H9 (cell line): ENCODE results near the gene MBD2. TPM values are rescaled to one million over a fixed set of nuclear protein-coding genes. Genes with fewer than 3 reads are reported as not detected.
A peak's percentile ranks its signal among the peaks of the same experiment; 100 is the strongest.

Source experiments
- DNase-seq: peaks from one replicate; pipeline ENCODE4 v3.0.0-alpha.2; 2017
- H2AFZ ChIP-seq: one replicate; pipeline ENCODE4 v1.6.1; 2013; ENCODE audit warnings: mild to moderate bottlenecking, low read length, control low read depth, moderate library complexity
- H2AK5ac ChIP-seq: 2 replicates; pipeline ENCODE4 v1.6.1; 2013; ENCODE audit warnings: low read length, control low read depth, mixed read lengths; ENCODE audit not compliant: insufficient read length
- H2BK120ac ChIP-seq: one replicate; pipeline ENCODE4 v1.6.1; 2013; ENCODE audit warnings: low read depth, mild to moderate bottlenecking, low read length, control low read depth, inconsistent platforms; ENCODE audit not compliant: poor library complexity, severe bottlenecking
- H2BK12ac ChIP-seq: 2 replicates; pipeline ENCODE4 v1.6.1; 2013; ENCODE audit warnings: low read length, control low read depth, mixed read lengths, low read depth; ENCODE audit not compliant: insufficient read length
- H2BK15ac ChIP-seq: 2 replicates; pipeline ENCODE4 v1.6.1; 2013; ENCODE audit warnings: low read depth, low read length, control low read depth
- H2BK20ac ChIP-seq: one replicate; pipeline ENCODE4 v1.6.1; 2013; ENCODE audit warnings: low read depth, mild to moderate bottlenecking, low read length, control low read depth, inconsistent platforms; ENCODE audit not compliant: poor library complexity, severe bottlenecking
- H2BK5ac ChIP-seq: 2 replicates; pipeline ENCODE4 v1.6.1; 2013; ENCODE audit warnings: low read length, control low read depth, mixed read lengths; ENCODE audit not compliant: insufficient read length
- H3K14ac ChIP-seq: 2 replicates; pipeline ENCODE4 v1.6.1; 2013; ENCODE audit warnings: low read length, control low read depth; ENCODE audit not compliant: insufficient read depth
- H3K18ac ChIP-seq: 2 replicates; pipeline ENCODE4 v1.6.1; 2013; ENCODE audit warnings: low read depth, mild to moderate bottlenecking, mixed read lengths, low read length, control low read depth; ENCODE audit not compliant: insufficient read length
- H3K23ac ChIP-seq: 2 replicates; pipeline ENCODE4 v1.6.1; 2013; ENCODE audit warnings: low read length, control low read depth, mixed read lengths, low read depth; ENCODE audit not compliant: insufficient read length
- H3K23me2 ChIP-seq: 2 replicates; pipeline ENCODE4 v1.6.1; 2013; ENCODE audit warnings: low read depth, mild to moderate bottlenecking, mixed read lengths, low read length, control low read depth; ENCODE audit not compliant: insufficient read length, poor library complexity, severe bottlenecking
- H3K27ac ChIP-seq: 2 replicates; pipeline ENCODE4 v1.5.1; 2013; ENCODE audit warnings: low read length, control low read depth, mixed read lengths, low read depth; ENCODE audit not compliant: insufficient read length
- H3K27me3 ChIP-seq: 2 replicates; pipeline ENCODE4 v1.6.1; 2013; ENCODE audit warnings: low read length, control low read depth, inconsistent platforms; ENCODE audit not compliant: insufficient read depth
- H3K4ac ChIP-seq: 2 replicates; pipeline ENCODE4 v1.6.1; 2013; ENCODE audit warnings: low read depth, mild to moderate bottlenecking, control low read depth, inconsistent platforms, low read length, moderate library complexity
- H3K4me1 ChIP-seq: 2 replicates; pipeline ENCODE4 v1.6.1; 2013; ENCODE audit warnings: low read length, control low read depth, inconsistent platforms; ENCODE audit not compliant: insufficient read depth
- H3K4me2 ChIP-seq: 2 replicates; pipeline ENCODE4 v1.6.1; 2013; ENCODE audit warnings: low read length, control low read depth, mixed read lengths; ENCODE audit not compliant: insufficient read length, insufficient read depth
- H3K56ac ChIP-seq: 2 replicates; pipeline ENCODE4 v1.6.1; 2013; ENCODE audit warnings: low read depth, mild to moderate bottlenecking, mixed read lengths, low read length, control low read depth; ENCODE audit not compliant: insufficient read length
- H3K79me1 ChIP-seq: 2 replicates; pipeline ENCODE4 v1.6.1; 2013; ENCODE audit warnings: low read depth, mild to moderate bottlenecking, moderate library complexity, low read length, control low read depth, inconsistent platforms; ENCODE audit not compliant: insufficient read depth, poor library complexity, severe bottlenecking
- H3K79me2 ChIP-seq: 2 replicates; pipeline ENCODE4 v1.6.1; 2013; ENCODE audit warnings: low read length, control low read depth, inconsistent platforms; ENCODE audit not compliant: insufficient read depth
- H3K9ac ChIP-seq: 2 replicates; pipeline ENCODE4 v1.6.1; 2013; ENCODE audit warnings: low read length, control low read depth, mixed read lengths; ENCODE audit not compliant: insufficient read length; ENCODE audit errors: extremely low read depth
- H3K9me3 ChIP-seq: one replicate; pipeline ENCODE4 v1.6.1; 2013; ENCODE audit warnings: low read depth, low read length, inconsistent platforms; ENCODE audit not compliant: control insufficient read depth
- H3T11ph ChIP-seq: one replicate; pipeline ENCODE4 v1.6.1; 2013; ENCODE audit warnings: mild to moderate bottlenecking, low read length, control low read depth, inconsistent platforms
- H4K20me1 ChIP-seq: one replicate; pipeline ENCODE4 v1.6.1; 2013; ENCODE audit not compliant: control insufficient read depth, insufficient read length, insufficient read depth
- H4K5ac ChIP-seq: 2 replicates; pipeline ENCODE4 v1.6.1; 2013; ENCODE audit warnings: low read depth, mild to moderate bottlenecking, mixed read lengths, low read length, control low read depth; ENCODE audit not compliant: insufficient read length
- H4K8ac ChIP-seq: replicated peaks from 2 replicates; pipeline ENCODE4 v1.6.1; 2013; ENCODE audit warnings: low read length, control low read depth, mixed read lengths, low read depth; ENCODE audit not compliant: insufficient read length
- H4K91ac ChIP-seq: 2 replicates; pipeline ENCODE4 v1.6.1; 2013; ENCODE audit warnings: low read depth, mild to moderate bottlenecking, moderate library complexity, mixed read lengths, low read length, control low read depth; ENCODE audit not compliant: insufficient read length
- H3K27ac Mint-ChIP-seq, 3 experiments: 2 replicates in 2 of 3; 3 replicates in 1 of 3; pipeline ENCODE4 v1.8.0; 2020 to 2021; ENCODE audit warnings: mixed read lengths in 3 of 3, mild to moderate bottlenecking in 1 of 3, moderate library complexity in 1 of 3
- H3K27me3 Mint-ChIP-seq: 2 replicates; pipeline ENCODE4 v1.8.0; 2021; ENCODE audit warnings: low read depth, mild to moderate bottlenecking, moderate library complexity, mixed read lengths
- H3K36me3 Mint-ChIP-seq, 3 experiments: 2 replicates in 2 of 3; 3 replicates in 1 of 3; pipeline ENCODE4 v1.8.0; 2020 to 2021; ENCODE audit warnings: low read depth in 3 of 3, mixed read lengths in 3 of 3; ENCODE audit not compliant: insufficient read depth in 1 of 3
- H3K4me1 Mint-ChIP-seq, 2 experiments: 2 replicates each; pipeline ENCODE4 v1.8.0; 2020; ENCODE audit warnings: mixed read lengths in 2 of 2
- H3K4me3 Mint-ChIP-seq, 2 experiments: 2 replicates in 1 of 2; 3 replicates in 1 of 2; pipeline ENCODE4 v1.8.0; 2020 to 2021; ENCODE audit warnings: mild to moderate bottlenecking in 2 of 2, mixed read lengths in 2 of 2, moderate library complexity in 1 of 2
- H3K9me3 Mint-ChIP-seq, 2 experiments: 2 replicates in 1 of 2; 3 replicates in 1 of 2; pipeline ENCODE4 v1.8.0; 2020; ENCODE audit warnings: mild to moderate bottlenecking in 2 of 2, mixed read lengths in 2 of 2, moderate library complexity in 1 of 2
- WGBS: extraction: QIAGEN DNeasy Blood & Tissue Kit; methylation state at CpG from one replicate; pipeline ENCODE4 v1.1.7; 2013; ENCODE audit warnings: missing lambda C conversion rate, low lambda C conversion rate, mixed read lengths; ENCODE audit not compliant: insufficient read length; ENCODE audit errors: extremely low coverage; 5-methylcytosine and 5-hydroxymethylcytosine counted together
- total RNA-seq: library from RNA; stranded (reverse); gene quantifications from 2 replicates; pipeline ENCODE4 v1.2.1, GENCODE V29; 2021
- TF ChIP-seq, protein P1 (sequence below): fragments of 200-600 bp; sonication (generic); conservative IDR thresholded peaks from 3 replicates; pipeline ENCODE4 v1.8.0; 2021; ENCODE audit warnings: antibody characterized with exemption, mild to moderate bottlenecking

Gene MBD2
- total RNA-seq, 1 experiment from 2014 or later: 34.0 TPM

DNA sequence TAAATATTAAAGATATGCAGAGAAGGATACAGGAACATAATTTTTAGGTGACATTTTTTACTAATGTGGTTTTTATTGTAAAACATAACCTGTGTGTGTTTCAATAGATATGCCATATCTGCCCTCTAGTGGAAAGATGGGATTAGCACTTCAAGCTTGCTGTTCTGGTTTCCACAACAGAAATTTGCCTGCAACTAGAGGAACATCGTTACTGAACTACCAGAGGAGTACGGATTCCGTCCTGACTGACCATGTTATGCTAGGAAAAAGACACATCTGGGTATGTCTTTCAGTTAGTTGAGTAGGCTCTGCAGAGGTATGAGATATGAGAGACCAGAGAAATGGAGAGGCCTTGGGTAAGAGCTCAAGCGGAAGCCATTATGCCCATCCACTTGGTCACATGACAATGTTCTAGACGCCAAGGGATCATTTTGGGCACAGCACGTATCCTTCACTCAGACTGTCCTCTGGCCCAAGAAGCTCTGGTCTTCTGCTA is 104.9 kb downstream of the MBD2 start:
- Histone ChIP-seq H3K23ac (no peak overlapping the region), H3K9ac (no peak overlapping the region), H4K20me1 (no peaks in the 10 kb centered on the region), H3K4me2 (peak overlapping the region; percentile 21), H2BK120ac (no peak overlapping the region), H3K4me1 (peaks cover 2% of the 10 kb centered on the region; the same call in 1 of the 2 replicates), H2BK15ac (no peak overlapping the region), H3K79me1 (no peaks in the 10 kb centered on the region), H3T11ph (no peak overlapping the region), H3K14ac (no peak overlapping the region), H3K23me2 (no peaks in the 10 kb centered on the region), H4K8ac (no peak overlapping the region), H2BK20ac (no peak overlapping the region), H3K79me2 (no peaks in the 10 kb centered on the region), H3K27me3 (no peaks in the 10 kb centered on the region), H3K27ac (no peak overlapping the region), H2BK12ac (no peak overlapping the region), H3K9me3 (no peaks in the 10 kb centered on the region), H3K56ac (no peak overlapping the region), H4K5ac (no peak overlapping the region), H4K91ac (no peak overlapping the region), H2AFZ (peak overlapping the region; percentile 97), H2BK5ac (no peak overlapping the region), H2AK5ac (no peak overlapping the region), H3K4ac (no peak overlapping the region), H3K18ac (no peak overlapping the region)
- Mint-ChIP-seq H3K4me3 (peak overlapping the region in 1 of 2 experiments; percentile 17; a peak in 2 of 5 replicates), H3K9me3 (no peaks in the 10 kb centered on the region), H3K4me1 (peaks cover 49 to 51% of the 10 kb centered on the region in 2 experiments), H3K27ac (no peak overlapping the region), H3K36me3 (no peaks in the 10 kb centered on the region; a peak in 3 of 7 replicates), H3K27me3 (no peaks in the 10 kb centered on the region)
- TF ChIP-seq, protein P1, sequence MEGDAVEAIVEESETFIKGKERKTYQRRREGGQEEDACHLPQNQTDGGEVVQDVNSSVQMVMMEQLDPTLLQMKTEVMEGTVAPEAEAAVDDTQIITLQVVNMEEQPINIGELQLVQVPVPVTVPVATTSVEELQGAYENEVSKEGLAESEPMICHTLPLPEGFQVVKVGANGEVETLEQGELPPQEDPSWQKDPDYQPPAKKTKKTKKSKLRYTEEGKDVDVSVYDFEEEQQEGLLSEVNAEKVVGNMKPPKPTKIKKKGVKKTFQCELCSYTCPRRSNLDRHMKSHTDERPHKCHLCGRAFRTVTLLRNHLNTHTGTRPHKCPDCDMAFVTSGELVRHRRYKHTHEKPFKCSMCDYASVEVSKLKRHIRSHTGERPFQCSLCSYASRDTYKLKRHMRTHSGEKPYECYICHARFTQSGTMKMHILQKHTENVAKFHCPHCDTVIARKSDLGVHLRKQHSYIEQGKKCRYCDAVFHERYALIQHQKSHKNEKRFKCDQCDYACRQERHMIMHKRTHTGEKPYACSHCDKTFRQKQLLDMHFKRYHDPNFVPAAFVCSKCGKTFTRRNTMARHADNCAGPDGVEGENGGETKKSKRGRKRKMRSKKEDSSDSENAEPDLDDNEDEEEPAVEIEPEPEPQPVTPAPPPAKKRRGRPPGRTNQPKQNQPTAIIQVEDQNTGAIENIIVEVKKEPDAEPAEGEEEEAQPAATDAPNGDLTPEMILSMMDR: peak; percentile 94
- peak; percentile 44 for DNase-seq
- WGBS: no CpG with 5 or more reads among the region's 6 CpGs
